Ureter (tissue), 1 donor: ENCODE data around the gene CBLC. TPM values are rescaled to one million over a fixed set of nuclear protein-coding genes. Genes with fewer than 3 reads are reported as not detected.
"Not testable (repeated sequence)": the region's sequence is repeated elsewhere in the genome, so short reads cannot be mapped to it uniquely, and the experiment has no call there.

Experiments used
- DNase-seq: peaks from one replicate; pipeline ENCODE4 v3.0.0-alpha.2; 2020; ENCODE audit warnings: low spot score
- total RNA-seq: library from RNA; stranded (reverse); gene quantifications from one replicate; pipeline ENCODE4 v1.2.4, GENCODE V29; 2023
- donor health status: DM: yes; HTN: yes; CAD: no.

Gene CBLC
- total RNA-seq, 1 donor from 2014 or later = 49.5 TPM

DNA sequence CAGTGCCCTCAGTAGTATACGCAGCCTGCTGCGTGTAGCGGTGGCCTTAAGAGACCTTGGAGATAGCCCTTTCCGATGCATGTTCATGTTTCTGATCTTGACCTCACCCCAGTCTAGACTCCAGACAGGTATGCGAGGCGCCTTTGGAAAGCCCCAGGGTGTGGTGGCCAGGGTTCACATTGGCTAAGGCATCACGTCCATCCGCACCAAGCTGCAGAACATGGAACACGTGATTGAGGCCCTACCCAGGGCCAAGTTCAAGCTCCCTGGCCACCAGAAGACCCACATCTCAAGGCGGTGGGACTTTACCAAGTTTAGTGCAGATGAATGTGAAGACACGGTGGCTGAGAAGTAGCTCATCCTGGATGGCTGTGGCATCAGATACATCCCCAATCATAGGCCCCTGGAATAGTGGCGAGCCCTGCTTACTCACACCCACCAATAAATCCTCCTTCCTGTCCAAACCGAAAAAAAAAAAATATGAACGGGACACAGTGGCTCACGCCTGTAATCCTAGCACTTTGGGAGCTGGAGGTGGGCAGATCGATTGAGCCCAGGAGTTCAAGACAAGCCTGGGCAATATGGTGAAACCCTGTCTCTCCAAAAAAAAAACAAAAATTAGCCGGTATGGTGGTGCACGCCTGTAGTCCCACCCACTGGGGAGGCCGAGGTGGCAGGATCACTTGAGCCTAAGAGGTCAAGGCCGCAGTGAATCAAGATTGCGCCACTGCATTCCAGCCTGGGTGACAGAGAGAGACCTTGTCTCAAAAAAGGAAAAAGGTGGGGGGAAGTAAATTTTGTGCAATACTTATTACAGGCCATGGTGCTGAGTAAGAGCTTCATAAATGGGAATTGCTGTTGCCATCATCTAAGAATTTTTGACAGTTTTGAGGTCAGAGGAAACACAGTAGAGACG, 12.4 kb upstream of the CBLC start:
- DNase-seq = no peak

DNA sequence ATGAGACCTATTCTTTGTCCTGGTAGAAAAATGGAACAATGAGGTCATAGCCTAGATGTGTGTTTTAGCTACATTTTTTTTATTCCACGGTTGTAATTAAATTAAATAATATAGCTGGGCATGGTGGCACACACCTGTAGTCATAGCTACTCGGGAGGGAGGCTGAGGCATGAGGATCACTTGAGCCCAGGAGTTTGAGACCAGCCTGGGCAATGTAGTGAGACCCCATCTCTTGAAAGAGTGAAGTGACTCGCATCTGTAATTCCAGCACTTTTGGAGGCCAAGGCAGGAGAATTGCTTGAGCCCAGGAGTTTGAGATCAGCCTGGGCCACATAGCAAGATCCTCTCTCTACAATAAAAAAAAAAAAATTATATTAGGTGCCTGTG, 11.7 kb upstream of the CBLC start:
- DNase-seq = no peak

DNA sequence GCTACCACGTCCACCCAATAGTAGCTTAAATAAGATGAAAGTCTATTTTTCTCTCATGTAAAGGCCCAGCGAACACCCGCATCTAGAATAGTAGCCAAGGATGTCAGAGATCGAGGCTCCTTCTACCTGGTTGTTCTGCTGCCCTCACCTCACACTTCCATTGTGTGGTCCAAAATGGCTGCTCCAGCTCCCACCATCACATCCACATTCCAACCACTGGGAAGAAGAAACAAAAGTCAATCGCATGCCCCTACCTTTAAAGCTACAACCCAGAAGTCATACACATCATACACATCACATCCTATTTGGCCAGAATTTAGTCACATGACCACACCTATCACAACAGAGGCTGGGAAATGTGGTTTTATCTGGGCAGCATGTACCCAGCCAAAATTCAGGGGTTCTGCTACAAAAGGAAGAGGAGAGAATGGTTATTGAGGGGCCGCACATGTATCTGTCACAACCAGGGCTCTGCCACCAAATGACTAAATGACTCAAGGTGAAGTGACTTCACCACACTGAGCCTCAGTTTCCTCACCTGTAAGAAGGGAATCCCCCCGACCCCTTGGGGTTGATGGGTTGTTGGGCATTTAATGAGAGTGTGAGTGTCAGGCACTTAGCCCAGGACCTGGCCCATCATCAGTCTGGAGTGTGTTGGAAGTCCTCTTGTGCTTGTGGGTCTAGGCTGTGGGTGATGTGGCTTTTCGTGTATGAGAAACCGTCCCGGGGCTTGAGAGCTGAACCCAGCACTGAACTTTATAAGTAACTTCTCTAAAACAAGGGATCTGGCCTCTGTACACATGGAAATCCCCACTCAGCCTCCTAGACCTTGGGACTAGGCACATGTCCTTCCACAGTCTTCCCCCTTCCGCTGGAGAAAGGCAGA, 10.2 kb upstream of the CBLC start:
- no peak for DNase-seq

DNA sequence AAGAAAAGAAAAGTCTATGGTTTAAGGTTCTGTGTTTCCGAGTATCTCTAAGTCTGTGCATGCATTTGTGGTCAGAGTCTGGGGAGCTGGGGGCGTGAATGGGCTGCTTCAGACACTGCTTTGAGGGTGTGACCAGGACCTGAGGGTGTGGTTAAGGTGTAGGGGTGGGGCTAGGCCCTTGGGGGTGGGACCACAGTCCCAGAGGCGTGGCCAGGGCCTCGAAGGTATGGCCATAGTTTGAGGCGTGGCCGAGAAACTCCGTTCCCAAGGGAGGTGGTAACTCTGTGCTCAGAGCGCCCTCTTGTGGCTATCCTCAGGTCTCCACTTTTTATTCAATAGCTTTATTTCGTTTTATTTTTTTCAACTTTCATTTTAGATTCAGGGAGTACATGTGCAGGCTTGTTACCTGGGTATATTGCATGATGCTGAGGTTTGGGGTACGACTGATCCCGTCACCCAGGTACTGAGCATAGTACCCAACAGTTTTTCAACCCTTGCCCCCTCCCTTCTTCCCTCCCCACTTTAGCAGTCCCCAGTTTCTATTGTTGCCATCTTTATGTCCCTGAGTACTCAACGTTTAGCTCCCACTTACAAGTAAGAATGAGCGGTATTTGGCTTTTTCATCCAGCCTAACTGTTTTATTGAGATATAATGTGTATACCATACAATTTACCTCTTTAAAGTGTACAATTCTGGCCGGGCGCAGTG, 7.0 kb upstream of the CBLC start:
- peak; percentile 96 for DNase-seq

DNA sequence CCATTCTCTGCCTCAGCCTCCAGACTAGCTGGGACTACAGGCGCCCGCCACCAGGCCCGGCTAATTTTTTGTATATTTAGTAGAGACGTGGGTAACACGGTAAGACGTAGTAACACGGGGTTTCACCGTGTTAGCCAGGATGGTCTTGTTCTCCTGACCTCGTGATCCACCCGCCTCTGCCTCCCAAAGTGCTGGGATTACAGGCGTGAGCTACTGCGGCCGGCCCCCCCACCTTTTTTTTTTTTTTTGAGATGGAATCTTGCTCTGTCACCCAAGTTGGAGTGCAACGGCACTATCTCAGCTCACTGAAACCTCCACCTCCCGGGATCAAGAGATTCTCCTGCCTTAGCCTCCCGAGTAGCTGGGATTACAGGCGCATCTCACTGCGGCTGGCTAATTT, 5.5 kb upstream of the CBLC start:
- DNase-seq = not testable (repeated sequence)

DNA sequence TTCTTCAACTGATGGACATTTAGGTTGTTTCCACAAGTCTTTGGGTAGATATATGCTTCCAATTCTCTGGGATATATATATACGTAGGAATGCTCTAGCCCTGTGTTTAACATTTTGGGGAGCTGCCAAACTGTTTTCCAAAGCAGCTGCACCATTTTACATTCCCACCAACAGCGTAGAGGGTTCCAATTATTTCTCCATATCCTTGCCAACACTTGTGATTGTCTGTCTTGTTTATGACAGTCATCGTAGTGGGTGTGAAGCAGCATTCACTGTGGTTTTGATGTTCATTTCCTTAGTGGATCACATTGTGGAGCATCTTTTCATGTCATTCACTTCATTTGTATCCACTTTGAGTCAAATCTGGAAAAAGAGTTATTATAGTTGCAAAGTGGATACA, 4.7 kb upstream of the CBLC start:
- no peak for DNase-seq

DNA sequence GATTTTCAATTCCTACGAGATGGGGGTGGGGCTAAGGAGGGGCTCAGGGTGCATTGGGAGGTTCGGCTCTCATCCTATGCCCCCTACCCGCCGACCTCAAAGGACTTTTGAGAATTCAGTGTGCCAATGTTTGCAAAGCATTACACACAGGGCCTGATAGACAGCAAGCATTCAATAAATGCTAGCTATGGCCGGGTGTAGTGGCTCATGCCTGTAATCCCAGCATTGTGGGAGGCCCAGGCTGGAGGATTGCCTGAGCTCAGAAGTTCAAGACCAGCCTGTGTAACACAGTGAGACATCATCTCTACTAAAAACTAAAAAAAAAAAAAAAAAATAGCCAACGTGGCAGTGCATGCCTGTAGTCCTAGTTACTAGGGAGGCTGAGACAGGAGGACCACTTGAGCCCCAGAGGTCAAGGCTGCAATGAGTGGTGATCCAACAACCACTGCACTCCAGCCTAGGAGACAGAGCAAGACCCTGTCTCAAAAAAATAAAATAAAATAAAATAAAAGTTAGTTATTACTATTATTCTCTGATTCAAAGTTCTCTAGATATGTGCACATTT, 1.9 kb upstream of the CBLC start:
- DNase-seq = no peak

DNA sequence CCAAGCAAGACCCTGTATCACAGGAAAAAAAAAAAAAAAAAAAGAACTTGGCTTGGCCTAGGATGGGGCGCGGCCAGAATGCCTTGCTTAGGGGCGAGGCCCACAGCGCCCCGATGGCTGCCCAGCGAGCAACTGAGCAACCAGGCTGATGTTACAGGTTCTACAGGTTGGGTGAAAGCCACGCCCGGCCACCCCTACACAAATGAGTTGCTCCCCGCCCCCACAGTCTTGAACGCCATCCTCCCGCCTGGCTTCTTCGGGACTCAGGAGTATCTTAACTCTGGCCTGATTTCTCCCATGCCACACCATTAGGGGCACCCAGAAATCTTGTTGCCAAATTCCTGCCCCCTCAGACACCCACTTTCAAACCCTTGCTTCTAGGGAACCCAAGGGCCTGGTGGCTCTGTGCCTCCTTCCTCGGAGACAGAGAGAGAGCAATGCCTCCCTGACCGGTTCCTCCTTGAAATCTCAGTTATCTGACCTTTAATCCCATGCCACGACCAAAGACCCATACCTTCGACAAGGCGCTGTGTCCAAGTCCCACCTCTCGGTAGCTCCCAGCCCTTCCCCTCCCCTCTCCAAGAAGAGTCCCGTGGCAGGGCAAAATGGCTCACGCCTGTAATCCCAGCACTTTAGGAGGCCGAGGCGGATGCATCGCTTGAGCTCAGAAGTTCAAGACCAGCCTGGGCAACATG, 1.1 kb upstream of the CBLC start:
- DNase-seq = peak; percentile 92

DNA sequence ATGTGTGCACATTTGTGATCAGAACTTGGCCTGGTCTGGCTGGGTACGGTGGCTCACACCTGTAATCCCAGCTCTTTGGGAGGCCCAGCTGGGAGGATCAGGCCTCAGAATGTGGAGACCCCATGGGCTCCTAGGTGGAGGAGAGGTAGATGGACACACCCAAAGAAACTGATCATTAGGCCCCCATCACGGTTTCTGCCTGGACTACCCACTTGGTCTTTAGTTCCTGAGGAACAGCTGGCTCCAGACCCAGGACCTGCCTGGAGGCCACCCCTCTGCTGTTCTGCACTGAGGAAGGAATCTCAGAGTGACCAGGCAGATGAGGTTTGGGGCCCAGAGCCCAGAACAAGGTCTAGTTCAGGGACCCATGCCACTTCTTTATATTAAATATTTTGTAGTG, 1.5 kb downstream of the CBLC start:
- no peak for DNase-seq

DNA sequence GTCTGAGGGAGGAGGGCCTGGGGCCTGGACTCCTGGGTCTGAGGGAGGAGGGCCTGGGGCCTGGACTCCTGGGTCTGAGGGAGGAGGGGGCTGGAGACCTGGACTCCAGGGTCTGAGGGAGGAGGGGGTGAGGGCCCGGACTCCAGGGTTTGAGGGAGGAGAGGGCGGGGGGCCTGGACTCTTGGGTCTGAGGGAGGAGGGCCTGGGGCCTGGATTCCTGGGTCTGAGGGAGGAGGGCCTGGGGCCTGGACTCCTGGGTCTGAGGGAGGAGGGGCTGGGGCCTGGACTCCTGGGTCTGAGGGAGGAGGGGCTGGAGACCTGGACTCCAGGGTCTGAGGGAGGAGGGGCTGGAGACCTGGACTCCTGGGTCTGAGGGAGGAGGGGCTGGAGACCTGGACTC, 4.0 kb downstream of the CBLC start:
- DNase-seq = not testable (repeated sequence)

DNA sequence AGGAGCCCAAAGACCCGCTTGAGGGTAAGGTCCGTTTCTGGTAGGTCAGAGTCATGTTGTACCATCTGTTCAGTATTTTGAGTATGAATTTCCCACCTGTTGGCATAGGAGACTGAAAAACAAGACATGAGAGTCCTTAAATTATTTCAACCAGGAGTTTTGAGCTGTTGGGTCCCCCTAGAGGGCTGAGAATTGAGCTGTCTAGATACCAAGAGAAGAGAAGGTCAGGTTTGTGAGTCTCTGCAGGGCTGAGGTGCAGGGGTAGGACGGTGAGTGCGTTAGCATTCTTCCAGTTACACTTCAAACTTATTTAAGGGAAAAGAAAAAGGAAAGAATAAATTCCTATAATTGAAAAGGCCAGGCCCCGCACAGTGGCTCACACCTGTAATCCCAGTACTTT, 5.0 kb downstream of the CBLC start:
- DNase-seq = no peak

DNA sequence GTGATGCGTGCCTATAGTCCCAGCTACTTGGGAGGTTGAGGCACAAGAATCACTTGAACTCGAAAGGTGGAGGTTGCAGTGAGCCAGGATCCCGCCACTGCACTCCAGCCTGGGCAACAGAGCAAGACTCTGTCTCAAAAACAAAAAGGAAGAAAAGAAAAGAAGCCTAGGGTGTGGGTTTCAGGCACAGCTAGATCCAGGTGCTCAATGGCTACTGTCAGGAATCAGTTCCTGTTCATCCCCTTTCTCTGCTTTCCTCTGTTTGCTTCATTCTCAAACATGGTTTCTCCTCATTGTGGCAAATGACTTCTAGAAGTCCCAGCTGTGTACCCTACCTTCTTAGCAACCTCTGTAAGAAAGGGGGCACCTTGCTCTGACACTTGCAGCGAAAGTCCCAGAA, 5.9 kb downstream of the CBLC start:
- no peak for DNase-seq

DNA sequence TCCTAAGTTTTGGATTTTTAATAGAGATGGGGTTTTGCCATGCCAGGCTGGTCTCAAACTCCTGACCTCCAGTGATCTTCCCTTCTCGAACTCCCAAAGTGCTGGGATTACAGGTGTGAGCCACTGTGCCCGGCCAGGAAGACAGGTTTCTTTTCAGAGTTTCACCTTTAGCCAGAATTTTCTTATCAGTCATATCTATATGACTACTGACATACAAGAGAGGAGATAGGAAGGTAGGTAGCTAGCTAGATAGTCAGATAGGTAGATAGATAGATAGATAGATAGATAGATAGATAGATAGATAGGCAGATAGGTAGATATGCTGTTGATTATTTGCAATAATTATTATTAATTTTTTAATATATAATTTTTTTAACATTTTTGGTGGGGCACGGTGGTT, 7.6 kb downstream of the CBLC start:
- no peak for DNase-seq

DNA sequence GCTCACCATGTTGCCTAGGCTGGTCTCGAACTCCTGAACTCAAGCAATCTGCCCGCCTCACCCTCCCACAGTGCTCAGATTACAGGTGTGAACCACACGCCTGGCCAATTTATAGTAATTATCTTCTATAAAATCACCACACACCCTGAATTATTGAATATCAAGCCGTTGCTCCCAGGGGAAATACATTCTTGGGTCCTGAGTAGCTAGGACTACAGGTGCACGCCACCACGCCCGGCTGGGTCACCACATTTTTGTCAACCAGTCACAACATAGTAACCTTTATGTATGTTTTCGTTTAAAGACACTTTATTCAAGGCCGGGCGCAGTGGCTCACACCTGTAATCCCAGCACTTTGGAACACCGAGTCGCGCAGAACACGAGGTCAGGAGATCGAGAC, 8.3 kb downstream of the CBLC start:
- DNase-seq = no peak

DNA sequence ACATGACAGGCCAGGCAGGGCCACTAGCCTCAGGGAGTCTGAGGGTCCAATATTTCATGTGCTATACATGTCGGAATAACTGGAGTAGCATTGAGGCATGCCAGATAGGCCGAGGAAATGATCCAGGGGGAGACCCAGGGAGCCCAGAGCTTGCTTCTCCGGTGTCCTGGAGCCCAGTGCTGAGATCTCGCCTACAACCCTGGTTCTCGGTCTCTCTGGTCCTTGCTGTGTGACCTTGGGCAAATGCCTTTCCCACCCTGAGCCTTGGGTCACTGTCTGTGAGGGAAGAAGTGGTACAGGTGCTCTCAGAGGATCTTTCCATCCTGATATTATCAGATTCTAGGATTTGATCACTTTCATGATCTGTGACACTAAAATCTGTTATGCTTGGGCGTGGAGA, 11.3 kb downstream of the CBLC start:
- no peak for DNase-seq

DNA sequence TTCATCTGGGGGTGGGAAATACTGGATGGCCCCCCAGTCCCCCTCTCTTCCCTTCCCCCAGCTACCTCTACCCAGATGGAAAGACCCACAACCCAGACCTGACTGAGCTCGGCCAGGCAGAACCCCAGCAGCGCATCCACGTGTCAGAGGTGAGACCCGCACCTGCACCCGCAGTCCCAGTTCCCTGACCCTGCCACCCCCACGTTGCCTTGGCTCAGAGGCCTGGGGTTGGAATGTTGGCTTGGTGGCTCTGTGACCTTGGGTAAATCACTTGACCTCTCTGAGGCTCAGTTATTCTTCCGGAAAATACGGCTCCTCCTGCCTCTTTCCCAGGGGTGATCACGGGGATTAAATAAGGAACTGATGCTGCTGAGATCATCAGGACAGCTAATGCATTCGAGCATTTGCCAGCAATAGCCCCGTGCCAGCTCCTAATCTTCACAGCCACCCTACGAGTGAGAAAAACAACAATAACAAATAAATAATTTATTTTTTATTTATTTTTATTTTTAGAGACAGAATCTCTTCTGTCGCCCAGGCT, 12.3 kb downstream of the CBLC start:
- no peak for DNase-seq

DNA sequence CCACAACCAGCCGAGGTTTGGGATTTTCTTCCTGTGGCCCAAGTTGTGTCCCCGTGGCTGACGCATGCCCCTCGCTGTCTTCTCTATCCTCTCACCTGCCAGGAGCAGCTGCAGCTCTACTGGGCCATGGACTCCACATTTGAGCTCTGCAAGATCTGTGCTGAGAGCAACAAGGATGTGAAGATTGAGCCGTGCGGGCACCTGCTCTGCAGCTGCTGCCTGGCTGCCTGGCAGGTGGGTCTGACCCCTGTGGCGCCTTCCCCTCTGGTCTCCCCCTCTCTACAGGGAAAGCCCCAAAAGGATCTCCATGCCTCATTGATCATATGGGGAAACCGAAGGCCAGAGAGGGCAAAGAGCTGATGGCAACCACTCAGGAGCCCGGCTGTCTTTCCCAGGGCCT, 14.6 kb downstream of the CBLC start:
- DNase-seq = no peak

DNA sequence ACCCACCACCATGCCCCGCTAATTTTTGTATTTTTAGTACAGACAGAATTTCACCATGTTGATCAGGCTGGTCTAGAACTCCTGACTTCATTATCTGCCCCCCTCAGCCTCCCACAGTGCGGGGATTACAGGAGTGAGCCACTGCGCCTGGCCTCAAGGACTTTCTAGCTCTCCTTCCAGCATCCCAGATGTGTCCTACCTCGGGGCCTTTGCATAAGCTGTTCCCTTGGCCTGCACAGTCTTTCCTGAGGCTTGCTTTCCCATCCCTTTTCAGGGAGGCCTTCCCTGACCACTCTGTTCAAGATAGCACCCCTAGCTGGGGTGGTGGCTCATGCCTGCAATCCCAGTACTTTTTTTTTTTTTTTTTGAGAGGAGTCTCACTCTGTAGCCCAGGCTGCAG, 16.9 kb downstream of the CBLC start:
- no peak for DNase-seq

DNA sequence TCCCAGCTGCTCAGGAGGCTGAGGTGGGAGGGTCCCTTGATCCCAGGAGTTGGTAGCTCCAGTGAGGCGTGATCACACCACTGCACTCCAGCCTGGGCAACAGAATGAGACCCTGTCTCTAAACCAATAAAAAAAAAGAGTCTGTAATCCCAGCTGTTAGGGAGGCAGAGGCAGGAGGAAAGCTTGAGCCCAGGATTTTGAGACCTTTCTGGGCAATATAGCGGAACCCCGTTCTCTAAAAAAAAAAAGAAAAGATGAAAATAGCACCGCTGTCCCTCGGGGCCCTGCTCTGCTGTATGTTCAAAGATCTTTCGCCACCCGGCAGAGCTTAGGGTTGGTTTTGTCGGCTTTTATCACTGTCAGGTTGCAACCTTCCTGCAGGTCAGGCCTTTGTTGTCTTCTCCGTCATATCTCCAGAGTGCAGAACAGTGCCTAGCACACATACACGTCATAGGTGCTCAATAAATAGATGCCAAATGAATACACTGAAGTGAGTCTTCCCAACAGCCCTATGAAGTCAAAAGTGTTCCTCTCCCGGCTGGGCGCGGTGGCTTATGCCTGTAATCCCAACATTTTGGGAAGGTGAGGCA, 17.8 kb downstream of the CBLC start:
- no peak for DNase-seq

DNA sequence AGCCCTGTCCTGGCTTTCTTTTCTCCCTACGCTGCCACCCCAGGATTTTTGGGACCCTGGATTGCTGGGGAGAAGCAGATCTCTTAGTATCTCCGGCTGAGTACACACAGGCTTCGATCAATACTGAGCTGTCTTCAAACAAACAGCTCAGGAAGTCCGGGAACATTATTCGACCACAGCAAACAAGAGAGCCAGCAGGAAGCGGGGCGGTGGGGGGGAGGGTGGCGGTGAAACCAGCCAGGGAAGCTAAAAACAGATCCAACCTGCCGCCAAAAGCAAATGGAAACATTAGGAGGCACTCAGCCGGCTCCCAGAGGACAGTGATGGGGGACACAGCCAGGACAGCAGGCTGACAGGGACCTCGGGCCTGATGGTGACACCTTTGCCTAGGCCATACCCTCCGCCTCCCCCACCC, 19.0 kb downstream of the CBLC start:
- no peak for DNase-seq
